Motor neuron (in vitro differentiated cells): Measurements from ENCODE around the gene CCDC184. TPM values are rescaled to one million over a fixed set of nuclear protein-coding genes. Genes with fewer than 3 reads are reported as not detected.
"Not testable (repeated sequence)": the region's sequence is repeated elsewhere in the genome, so short reads cannot be mapped to it uniquely, and the experiment has no call there.

ENCODE experiments used
- ATAC-seq, 8 experiments: fragments of 200-7000 bp; cut with Tn5 transposase; replicated peaks in 6 of 8; 2 replicates each; pipeline ENCODE4 v1.8.0; 2021; ENCODE audit warnings: mild to moderate bottlenecking in 8 of 8, moderate library complexity in 8 of 8
- H3K27ac ChIP-seq, 2 donors: fragments of 250-450 bp; sonication (Bioruptor Pico); 2 replicates each; pipeline ENCODE4 v1.9.0; 2021; ENCODE audit warnings: antibody characterized with exemption in 2 of 2, mild to moderate bottlenecking in 2 of 2, moderate library complexity in 1 of 2
- H3K4me1 ChIP-seq, 2 donors: fragments of 250-450 bp; sonication (Bioruptor Pico); replicated peaks in 1 of 2; 2 replicates each; pipeline ENCODE4 v1.6.1; 2021; ENCODE audit warnings: antibody characterized with exemption in 2 of 2, mild to moderate bottlenecking in 2 of 2, moderate library complexity in 1 of 2
- H3K4me3 ChIP-seq, 5 donors: fragments of 250-450 bp; sonication (Bioruptor Pico); 2 replicates each; pipeline ENCODE4 v1.9.0; 2021; ENCODE audit warnings: antibody characterized with exemption in 5 of 5, mild to moderate bottlenecking in 5 of 5, moderate library complexity in 4 of 5
- WGBS, 10 experiments: fragments of 450-650 bp; shearing (Covaris generic); methylation state at CpG; one replicate each; pipeline ENCODE4 v1.0.0; 2022; 5-methylcytosine and 5-hydroxymethylcytosine counted together
- in situ Hi-C, 9 experiments: fragments of 400-800 bp; cut with MboI; loops; one replicate each; pipeline ENCODE4 v1.15.0; 2021; ENCODE audit warnings: low sequenced_read_pairs in 9 of 9, low pct_unique_long_range_greater_than_20kb in 2 of 9; ENCODE audit not compliant: unreplicated experiment in 9 of 9
- total RNA-seq, 8 experiments: library from RNA; unstranded; fragments of 300-600 nt; gene quantifications; 2 replicates each; pipeline versions ENCODE4 v1.2.3 to v1.2.4, GENCODE V29; 2022

CCDC184 gene
- 10 to 100 TPM in 5 of 8 experiments, 1 to 10 TPM in 3; 2.0 to 46.3 (median 29.3) TPM for total RNA-seq

DNA sequence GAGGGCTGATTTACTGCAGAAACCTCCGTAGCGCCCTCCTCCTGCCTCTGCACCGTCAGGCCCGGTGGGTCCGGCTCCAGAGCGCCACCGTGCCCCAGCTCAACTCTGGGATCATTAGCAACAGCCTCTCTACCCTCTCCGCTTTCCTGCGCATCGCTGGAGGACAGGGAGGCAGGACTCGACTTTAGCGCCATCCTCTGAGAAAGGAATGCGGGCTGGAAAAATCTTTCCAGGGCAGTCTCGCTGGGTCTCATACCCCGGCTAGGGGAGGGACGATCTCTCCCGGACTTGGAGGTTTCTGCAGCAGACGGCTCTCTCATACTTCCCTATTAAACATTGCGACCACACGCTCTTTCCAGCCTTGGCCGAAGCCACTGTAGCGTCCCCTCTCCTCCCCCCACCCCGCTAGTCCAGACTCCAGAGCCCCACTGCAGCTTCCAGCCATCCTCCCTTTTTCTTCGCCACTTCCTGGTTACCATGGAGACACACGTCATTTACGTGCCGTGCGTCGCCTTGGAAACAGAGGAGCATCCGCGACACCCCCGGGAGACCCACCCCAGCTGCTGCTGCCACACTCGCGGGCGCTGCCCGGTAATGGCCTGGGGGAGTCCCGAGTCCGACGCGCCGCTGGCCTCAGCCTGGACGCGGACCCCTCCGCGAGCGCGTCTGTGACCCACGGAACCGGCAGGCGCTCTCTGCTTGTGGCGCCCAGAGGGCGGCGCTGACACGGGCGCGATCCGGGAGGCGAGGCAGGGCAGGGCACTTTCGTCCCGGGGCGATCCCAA, at the start of gene CCDC184:
Gene CCDC184, plus strand, starts transcription at position 554 of the 785 bp plus-strand sequence. CDS start 479 bp downstream, outside the sequence.
- 0 to 1% (median 0%) methylated on average over 3 to 15 of the region's 61 CpGs; no CpG with 5 or more reads in 5 of the 10 experiments for WGBS, 10 experiments
- Histone ChIP-seq H3K4me1 (peaks cover 13 to 14% of the 10 kb centered on the region in 2 donors), H3K27ac (peak within 1 kb of the TSS; percentile 60 to 90), H3K4me3 (peak within 1 kb of the TSS; percentile 56 to 98 (median 86))
- in situ Hi-C loops = loop anchor here in 3 of 9 experiments (25.0 kb wide), 2 partner anchors 279 to 471 kb away; partner anchors contain the start of genes RPAP3 (in 2 of the 3) and ANP32D (in 1 of the 3)
- peak; percentile 61 to 86 (median 83) for ATAC-seq

GRCh38 chr12:48135027-48135426, 48.4 kb upstream of the CCDC184 start:
- WGBS, 10 experiments = 88 to 100% (median 96%) methylated on average over 1 to 4 of the region's 5 CpGs; no CpG with 5 or more reads in 3 of the 10 experiments
- in situ Hi-C loops = no loop called here
- Histone ChIP-seq H3K27ac (no peak overlapping the region), H3K4me3 (no peak overlapping the region), H3K4me1 (no peaks in the 10 kb centered on the region)
- no peak for ATAC-seq

DNA sequence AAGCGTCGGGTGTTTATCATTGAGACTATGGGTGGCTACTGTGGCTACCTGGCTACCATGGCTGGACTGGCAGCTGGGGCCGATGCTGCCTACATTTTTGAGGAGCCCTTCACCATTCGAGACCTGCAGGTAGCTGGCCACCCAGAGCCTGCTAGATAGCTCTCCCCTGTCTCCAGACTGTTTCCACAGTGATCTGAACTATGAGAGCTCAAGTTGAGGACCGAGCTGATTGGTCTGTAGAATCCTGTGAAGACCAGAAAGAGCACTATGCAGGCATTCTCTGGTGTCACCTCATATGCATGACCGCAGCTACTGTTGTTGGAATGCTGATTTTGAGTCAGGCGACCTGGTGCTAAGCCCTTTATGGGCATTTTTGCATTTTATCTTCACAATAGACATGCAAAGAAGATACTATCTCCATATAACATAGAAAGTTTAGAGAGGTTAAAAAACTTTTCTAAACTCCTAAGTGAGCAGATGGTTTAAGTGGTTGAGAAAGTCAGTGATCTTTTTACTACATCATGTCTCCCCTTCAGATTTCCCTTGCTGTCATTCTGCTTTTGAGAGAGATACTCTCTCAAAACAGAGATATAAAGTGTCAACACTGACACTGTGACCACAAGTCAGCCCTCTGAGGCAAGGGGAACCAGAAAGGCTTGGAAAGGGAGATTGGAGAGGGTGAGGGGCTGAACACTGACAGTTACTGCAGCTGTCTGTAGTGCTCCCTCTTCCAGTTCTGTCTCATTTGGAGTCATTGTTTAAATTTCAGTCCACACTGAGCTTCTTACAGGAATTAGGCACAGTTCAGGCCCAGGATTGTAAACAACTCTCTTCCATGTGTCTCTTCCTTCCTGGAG, 40.4 kb upstream of the CCDC184 start:
- peak in 6 of 8 experiments; percentile 39 to 87 (median 68) for ATAC-seq

GRCh38 chr12:48143898-48144297, 39.5 kb upstream of the CCDC184 start:
- peaks cover 0 to 5% of the 10 kb centered on the region in 2 donors for H3K4me1 ChIP-seq
- 66 to 100% (median 86%) methylated on average over 1 to 2 of the region's 2 CpGs; no CpG with 5 or more reads in 4 of the 10 experiments for WGBS, 10 experiments
- ATAC-seq = no peak
- no peak overlapping the region for H3K4me3 ChIP-seq
- in situ Hi-C loops = no loop called here
- H3K27ac ChIP-seq = no peak overlapping the region

More for the DNA sequence above, 40.4 kb upstream of the CCDC184 start:
- WGBS, 10 experiments = 40 to 100% (median 69%) methylated on average over 1 to 6 of the region's 7 CpGs; no CpG with 5 or more reads in 1 of the 10 experiments
- in situ Hi-C loops = no loop called here
- no peak overlapping the region for H3K4me3 ChIP-seq
- H3K4me1 ChIP-seq = peaks cover 0 to 5% of the 10 kb centered on the region in 2 donors
- no peak overlapping the region for H3K27ac ChIP-seq

DNA sequence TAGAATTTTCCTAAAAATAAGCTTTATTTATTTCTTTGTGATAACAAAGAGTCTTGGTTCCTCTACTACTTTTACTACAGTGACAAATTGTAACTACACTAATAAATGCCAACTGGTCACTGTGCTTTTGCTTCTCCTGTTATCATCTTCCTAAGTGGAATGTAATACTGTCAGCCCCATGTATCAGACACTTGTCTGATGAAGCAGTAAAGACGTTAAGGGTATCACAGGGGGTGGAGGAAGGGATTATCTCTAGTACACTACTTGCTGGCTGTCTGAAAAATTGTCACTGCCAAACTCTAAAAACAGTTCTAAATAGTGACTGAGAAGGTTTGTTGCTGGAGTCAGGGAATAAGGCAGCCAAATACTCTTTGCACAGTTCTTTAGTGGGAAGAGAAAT, 37.5 kb upstream of the CCDC184 start:
- 0 to 80% (median 63%) methylated on average over 1 of the region's 1 CpG; no CpG with 5 or more reads in 3 of the 10 experiments for WGBS, 10 experiments
- H3K4me1 ChIP-seq = peaks cover 0 to 5% of the 10 kb centered on the region in 2 donors
- in situ Hi-C loops = no loop called here
- H3K27ac ChIP-seq = no peak overlapping the region
- no peak overlapping the region for H3K4me3 ChIP-seq
- no peak for ATAC-seq

DNA sequence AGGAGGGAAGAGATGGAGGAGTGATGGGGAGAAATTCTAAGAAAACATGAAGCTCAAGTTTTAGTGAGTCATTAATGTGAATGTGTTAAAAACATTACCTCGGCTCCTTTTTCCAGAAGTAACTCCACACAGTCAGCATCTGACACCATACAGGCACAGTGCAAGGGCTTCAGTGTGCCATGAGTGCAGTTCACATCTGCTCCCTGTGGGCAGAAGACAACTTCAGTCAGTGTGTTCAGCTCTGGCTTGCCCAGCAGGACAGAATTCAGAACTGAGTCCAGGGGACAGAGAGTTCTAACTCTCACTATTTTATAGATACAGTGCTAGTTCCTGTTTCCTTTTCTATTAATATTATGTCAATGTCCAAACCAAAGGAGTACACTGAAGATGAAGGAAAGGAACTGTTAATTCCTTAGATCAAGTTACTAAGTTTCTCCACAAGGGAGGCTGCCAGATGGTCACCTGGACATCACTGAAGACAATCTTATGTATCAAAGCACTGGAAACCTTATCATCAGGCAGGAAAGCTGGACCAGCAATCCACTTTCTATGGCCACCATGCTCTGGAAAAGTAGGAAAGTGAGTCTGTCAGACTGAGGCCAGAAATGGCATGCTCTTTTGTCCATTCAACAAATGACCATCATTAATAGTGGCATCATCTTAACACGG, 32.2 kb upstream of the CCDC184 start:
- WGBS, 10 experiments = 40 to 100% (median 86%) methylated on average over 1 to 2 of the region's 2 CpGs; no CpG with 5 or more reads in 3 of the 10 experiments
- H3K4me1 ChIP-seq = peaks cover 0 to 3% of the 10 kb centered on the region in 2 donors
- no peak overlapping the region for H3K4me3 ChIP-seq
- H3K27ac ChIP-seq = no peak overlapping the region
- no peak for ATAC-seq
- in situ Hi-C loops = no loop called here

DNA sequence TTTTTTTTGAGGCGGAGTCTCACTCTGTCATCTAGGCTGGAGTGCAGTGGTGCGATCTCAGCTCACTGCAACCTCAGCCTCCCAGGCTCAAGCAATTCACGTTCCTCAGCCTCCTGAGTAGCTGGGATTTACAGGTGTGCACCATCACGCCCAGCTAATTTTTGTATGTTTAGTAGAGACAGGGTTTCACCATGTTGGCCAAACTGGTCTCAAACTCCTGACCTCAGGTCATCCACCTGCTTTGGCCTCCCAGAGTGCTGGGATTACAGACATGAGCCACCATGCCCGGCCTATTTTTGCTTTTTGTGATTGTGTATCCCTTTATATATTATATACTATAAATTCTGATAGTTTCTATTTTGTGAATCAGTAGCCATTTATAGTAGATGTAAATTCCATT, 27.7 kb upstream of the CCDC184 start:
- in situ Hi-C loops, H3K27ac ChIP-seq, H3K4me3 ChIP-seq, ATAC-seq, H3K4me1 ChIP-seq: not testable (repeated sequence)
- 67 to 100% (median 100%) methylated on average over 1 to 3 of the region's 5 CpGs; no CpG with 5 or more reads in 5 of the 10 experiments for WGBS, 10 experiments

DNA sequence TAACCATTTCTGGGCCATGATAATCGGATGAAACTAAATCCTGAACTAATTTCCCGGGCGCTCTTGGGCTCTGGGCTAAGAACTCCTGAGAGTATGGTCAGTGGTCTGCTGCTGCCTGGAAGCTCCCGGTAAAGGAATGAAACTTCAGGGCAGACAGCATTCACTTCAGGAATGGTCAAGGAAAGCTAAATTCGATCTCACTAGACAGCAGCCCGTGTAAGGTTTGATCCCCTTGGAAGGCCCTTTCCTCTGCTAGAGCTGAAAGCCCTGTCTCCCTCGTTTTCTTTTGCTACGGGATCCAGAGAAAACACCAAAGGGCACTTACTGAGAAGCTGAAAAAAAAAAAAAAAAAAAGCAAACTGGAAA, 26.8 kb upstream of the CCDC184 start:
- ATAC-seq = peak in 2 of 8 experiments; percentile 2
- H3K4me1 ChIP-seq = peaks cover 0 to 4% of the 10 kb centered on the region in 2 donors
- H3K27ac ChIP-seq = peak overlapping the region; percentile 80 to 89
- WGBS, 10 experiments = 0 to 41% (median 17%) methylated on average over 1 to 6 of the region's 8 CpGs; no CpG with 5 or more reads in 2 of the 10 experiments
- peak overlapping the region; percentile 58 to 88 (median 68) for H3K4me3 ChIP-seq
- in situ Hi-C loops = no loop called here

GRCh38 chr12:48157018-48157888, 26.2 kb upstream of the CCDC184 start, which contains the start of gene ASB8:
TSS of gene ASB8 (minus strand) at chr12:48157515. CDS start at chr12:48153496, 4,019 bp downstream.
- in situ Hi-C loops = no loop called here
- peak; percentile 91 to 96 (median 94) for ATAC-seq
- Histone ChIP-seq H3K4me3 (peak within 1 kb of the TSS; percentile 58 to 88 (median 68)), H3K4me1 (peaks cover 0 to 4% of the 10 kb centered on the region in 2 donors), H3K27ac (peak within 1 kb of the TSS; percentile 80 to 89)
- WGBS, 10 experiments = 0 to 1% (median 0%) methylated on average over 2 to 21 of the region's 56 CpGs; no CpG with 5 or more reads in 4 of the 10 experiments

GRCh38 chr12:48157889-48158370, 25.5 kb upstream of the CCDC184 start:
- Histone ChIP-seq H3K4me1 (peaks cover 0 to 4% of the 10 kb centered on the region in 2 donors), H3K4me3 (peak overlapping the region; percentile 23 to 88 (median 68)), H3K27ac (peak overlapping the region; percentile 55 to 76)
- peak in 1 of 8 experiments; percentile 17 for ATAC-seq
- in situ Hi-C loops = no loop called here
- 67 to 100% (median 100%) methylated on average over 1 to 2 of the region's 3 CpGs; no CpG with 5 or more reads in 5 of the 10 experiments for WGBS, 10 experiments

DNA sequence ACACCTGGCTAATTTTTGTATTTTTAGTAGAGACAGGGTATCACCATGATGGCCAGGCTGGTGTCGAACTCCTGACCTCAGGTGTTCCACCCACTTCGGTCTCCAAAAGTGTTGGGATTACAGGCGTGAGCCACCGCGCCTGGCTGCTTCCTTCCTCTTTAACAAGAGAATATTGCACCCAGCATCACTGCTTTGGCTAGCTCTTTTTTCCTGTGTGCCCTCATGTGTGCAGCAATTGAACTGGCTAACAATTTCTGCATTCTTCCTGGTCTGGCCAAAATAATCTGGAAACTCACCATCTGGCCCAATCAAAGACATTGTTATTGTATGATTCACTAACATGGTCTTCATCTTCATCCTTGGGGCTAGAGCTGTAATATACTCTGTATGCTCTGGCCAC, 23.4 kb upstream of the CCDC184 start:
- in situ Hi-C loops = loop anchor here in 1 of 9 experiments (10.0 kb wide), 1 partner anchor 75 kb away; no protein-coding TSS in a partner anchor
- peaks cover 0 to 4% of the 10 kb centered on the region in 2 donors for H3K4me1 ChIP-seq
- ATAC-seq = no peak
- no peak overlapping the region for H3K27ac ChIP-seq
- 88 to 100% (median 100%) methylated on average over 1 to 5 of the region's 5 CpGs; no CpG with 5 or more reads in 3 of the 10 experiments for WGBS, 10 experiments
- H3K4me3 ChIP-seq = no peak overlapping the region
